GM08714 (cell line): ENCODE results near the gene ADGRL3.
"Not testable (repeated sequence)": the region's sequence is repeated elsewhere in the genome, so short reads cannot be mapped to it uniquely, and the experiment has no call there.

Experiments
- H3K4me3 ChIP-seq: fragments of 200-500 bp; sonication (Bioruptor generic); 2 replicates; pipeline ENCODE4 v1.5.1; 2014; ENCODE audit warnings: mild to moderate bottlenecking, low read length, inconsistent platforms
- ZNF274 ChIP-seq: IDR thresholded peaks from 2 replicates; pipeline ENCODE4 v1.6.1; 2012; ENCODE audit warnings: mild to moderate bottlenecking, low read depth, low read length

Gene ADGRL3

GRCh38 chr4:61922766-61923165 lies 722.6 kb downstream of the ADGRL3 start:
- no peak for TF ChIP-seq ZNF274
- H3K4me3 ChIP-seq, result no peak overlapping the region

- TF ChIP-seq ZNF274, result no peak
- no peak overlapping the region for H3K4me3 ChIP-seq
These were observed 723.1 kb downstream of the ADGRL3 start for GRCh38 chr4:61923179-61923578.

- TF ChIP-seq ZNF274, result no peak
- no peak overlapping the region for H3K4me3 ChIP-seq
These were observed 724.0 kb downstream of the ADGRL3 start for GRCh38 chr4:61924131-61924530.

- no peak overlapping the region for H3K4me3 ChIP-seq
- TF ChIP-seq ZNF274, result no peak
These were observed 733.4 kb downstream of the ADGRL3 start for GRCh38 chr4:61933527-61933926.

- TF ChIP-seq ZNF274, result no peak
- no peak overlapping the region for H3K4me3 ChIP-seq
These were observed 734.1 kb downstream of the ADGRL3 start for GRCh38 chr4:61934198-61934597.

GRCh38 chr4:61938250-61938846 lies 738.2 kb downstream of the ADGRL3 start:
- no peak for TF ChIP-seq ZNF274
- H3K4me3 ChIP-seq, result no peak overlapping the region

GRCh38 chr4:61950625-61951024 lies 750.5 kb downstream of the ADGRL3 start:
- H3K4me3 ChIP-seq, result no peak overlapping the region
- no peak for TF ChIP-seq ZNF274

- TF ChIP-seq ZNF274, result no peak
- no peak overlapping the region for H3K4me3 ChIP-seq
These were observed 753.3 kb downstream of the ADGRL3 start for GRCh38 chr4:61953386-61953785.

GRCh38 chr4:61958591-61958990 lies 758.5 kb downstream of the ADGRL3 start:
- no peak overlapping the region for H3K4me3 ChIP-seq
- TF ChIP-seq ZNF274, result no peak

GRCh38 chr4:61959087-61959486 lies 759.0 kb downstream of the ADGRL3 start:
- H3K4me3 ChIP-seq, result no peak overlapping the region
- no peak for TF ChIP-seq ZNF274

GRCh38 chr4:61984260-61984909 lies 784.3 kb downstream of the ADGRL3 start:
- no peak for TF ChIP-seq ZNF274
- no peak overlapping the region for H3K4me3 ChIP-seq

GRCh38 chr4:61985426-61985825 lies 785.3 kb downstream of the ADGRL3 start:
- no peak overlapping the region for H3K4me3 ChIP-seq
- TF ChIP-seq ZNF274, result no peak

- not testable (repeated sequence) for H3K4me3 ChIP-seq
These were observed 786.8 kb downstream of the ADGRL3 start for GRCh38 chr4:61986929-61987328.

- TF ChIP-seq ZNF274, result no peak
- H3K4me3 ChIP-seq, result no peak overlapping the region
These were observed 792.2 kb downstream of the ADGRL3 start for GRCh38 chr4:61992351-61992750.

- H3K4me3 ChIP-seq, result no peak overlapping the region
- TF ChIP-seq ZNF274, result no peak
These were observed 793.9 kb downstream of the ADGRL3 start for GRCh38 chr4:61994036-61994435.
